GM23248 (cell line): ENCODE data around the gene PTPN23. TPM values are rescaled to one million over a fixed set of nuclear protein-coding genes. Genes with fewer than 3 reads are reported as not detected.

Experiments
- DNase-seq: peaks from one replicate; pipeline ENCODE4 v3.0.0-alpha.2; 2015
- H2AFZ ChIP-seq: fragments of 200-600 bp; sonication (generic); 2 replicates; pipeline ENCODE4 v1.6.1; 2016; ENCODE audit warnings: antibody characterized with exemption
- H3F3A ChIP-seq: fragments of 200-600 bp; sonication (generic); 2 replicates; pipeline ENCODE4 v1.6.1; 2016; ENCODE audit warnings: mild to moderate bottlenecking, antibody characterized with exemption, mixed run types; ENCODE audit not compliant: insufficient read depth
- H3K27ac ChIP-seq: fragments of 200-600 bp; sonication (generic); 2 replicates; pipeline ENCODE4 v1.5.1; 2016; ENCODE audit warnings: mild to moderate bottlenecking
- H3K27me3 ChIP-seq: fragments of 200-600 bp; sonication (generic); replicated peaks from 2 replicates; pipeline ENCODE4 v1.6.1; 2016; ENCODE audit warnings: mild to moderate bottlenecking; ENCODE audit not compliant: insufficient read depth
- H3K36me3 ChIP-seq: fragments of 200-600 bp; sonication (generic); 2 replicates; pipeline ENCODE4 v1.6.1; 2016; ENCODE audit warnings: low read depth, mild to moderate bottlenecking
- H3K4me1 ChIP-seq: fragments of 200-600 bp; sonication (generic); 2 replicates; pipeline ENCODE4 v1.6.1; 2016; ENCODE audit warnings: mild to moderate bottlenecking; ENCODE audit not compliant: insufficient read depth
- H3K4me2 ChIP-seq: fragments of 200-600 bp; sonication (generic); one replicate; pipeline ENCODE4 v1.6.1; 2016; ENCODE audit warnings: mild to moderate bottlenecking; ENCODE audit not compliant: unreplicated experiment
- H3K4me3 ChIP-seq: fragments of 200-600 bp; sonication (generic); 2 replicates; pipeline ENCODE4 v1.5.1; 2016; ENCODE audit warnings: mild to moderate bottlenecking
- H3K79me2 ChIP-seq: fragments of 200-600 bp; sonication (generic); 2 replicates; pipeline ENCODE4 v1.6.1; 2016; ENCODE audit warnings: mild to moderate bottlenecking; ENCODE audit not compliant: insufficient read depth
- H3K9ac ChIP-seq: fragments of 200-600 bp; sonication (generic); 2 replicates; pipeline ENCODE4 v1.6.1; 2016; ENCODE audit warnings: mild to moderate bottlenecking
- H3K9me2 ChIP-seq: fragments of 200-600 bp; sonication (generic); 2 replicates; pipeline ENCODE4 v1.6.1; 2016; ENCODE audit warnings: mixed run types, mild to moderate bottlenecking, moderate library complexity; ENCODE audit not compliant: insufficient read depth
- H3K9me3 ChIP-seq: fragments of 200-600 bp; sonication (generic); one replicate; pipeline ENCODE4 v1.6.1; 2017; ENCODE audit warnings: low read depth
- H4K20me1 ChIP-seq: fragments of 200-600 bp; sonication (generic); 2 replicates; pipeline ENCODE4 v1.6.0; 2016; ENCODE audit not compliant: insufficient read depth
- EZH2 ChIP-seq: fragments of 200-600 bp; sonication (generic); IDR thresholded peaks from 2 replicates; pipeline ENCODE4 v1.6.1; 2018; ENCODE audit warnings: antibody characterized with exemption, mild to moderate bottlenecking; ENCODE audit not compliant: insufficient read depth, poor library complexity, severe bottlenecking
- EZH2phosphoT487 ChIP-seq: fragments of 200-600 bp; sonication (generic); IDR thresholded peaks from 2 replicates; pipeline ENCODE4 v1.6.1; 2018; ENCODE audit warnings: antibody characterized with exemption, moderate library complexity, mild to moderate bottlenecking, low read depth; ENCODE audit not compliant: insufficient read depth
- WGBS, 2 experiments: methylation state at CpG; one replicate each; pipeline ENCODE4 v1.1.6; 2015 to 2017; ENCODE audit warnings: low lambda C conversion rate in 2 of 2, low coverage in 1 of 2; ENCODE audit errors: missing lambda C conversion rate in 2 of 2; 5-methylcytosine and 5-hydroxymethylcytosine counted together
- in situ Hi-C: fragments of 300-500 bp; cut with MboI; formaldehyde crosslinking; loops from 2 replicates; pipeline ENCODE4 v1.15.0; 2020
- polyA plus RNA-seq: library from polyadenylated mRNA; unstranded; fragments of >200 nt; fragmentation: Nextera tagmentation; extraction: Ambion mirVana; gene quantifications from 2 replicates; pipeline ENCODE4 v1.2.1, GENCODE V29; 2016
- total RNA-seq: library from RNA; depleted of rRNA; stranded (reverse); fragments of >200 nt; shearing (Covaris generic); gene quantifications from 2 replicates; pipeline ENCODE4 v1.2.3, GENCODE V29; 2014

Gene PTPN23
- total and polyA plus RNA-seq, 2 experiments from 2014 or later: 9.0 to 14.3 TPM

GRCh38 chr3:47405820-47406761, 25.3 kb downstream of the PTPN23 start:
- Histone ChIP-seq H3K9me3 (no peaks in the 10 kb centered on the region), H3K9me2 (no peaks in the 10 kb centered on the region), H3K4me1 (peaks cover 6% of the 10 kb centered on the region; the same call in 1 of the 2 replicates), H3K27ac (no peak overlapping the region), H3K36me3 (no peaks in the 10 kb centered on the region), H3K9ac (no peak overlapping the region), H3F3A (no peaks in the 10 kb centered on the region), H3K79me2 (peaks cover 44% of the 10 kb centered on the region), H3K4me2 (no peak overlapping the region), H4K20me1 (peaks cover 7% of the 10 kb centered on the region), H3K4me3 (no peak overlapping the region), H2AFZ (no peak overlapping the region), H3K27me3 (no peaks in the 10 kb centered on the region)
- in situ Hi-C loops: no loop called here
- no peak for DNase-seq
- TF ChIP-seq EZH2: no peak
- TF ChIP-seq EZH2phosphoT487: no peak
- 94 to 97% methylated on average over 23 to 30 of the region's 31 CpGs for WGBS, 2 experiments

- Histone ChIP-seq H3K27me3 (no peaks in the 10 kb centered on the region), H3K9me2 (no peaks in the 10 kb centered on the region), H3K4me2 (no peak overlapping the region), H3F3A (no peaks in the 10 kb centered on the region), H3K4me1 (peaks cover 6% of the 10 kb centered on the region; the same call in 1 of the 2 replicates), H3K9ac (no peak overlapping the region), H3K9me3 (no peaks in the 10 kb centered on the region), H3K27ac (no peak overlapping the region), H4K20me1 (peaks cover 7% of the 10 kb centered on the region), H2AFZ (no peak overlapping the region), H3K36me3 (no peaks in the 10 kb centered on the region), H3K4me3 (no peak overlapping the region), H3K79me2 (peaks cover 37% of the 10 kb centered on the region)
- WGBS, 2 experiments: 84 to 94% methylated on average over 8 to 9 of the region's 9 CpGs
- no peak for DNase-seq
- no peak for TF ChIP-seq EZH2
- TF ChIP-seq EZH2phosphoT487: no peak
- in situ Hi-C loops: no loop called here
Observed at GRCh38 chr3:47406762-47407149, 25.9 kb downstream of the PTPN23 start.

- Histone ChIP-seq H3K9me3 (no peaks in the 10 kb centered on the region), H4K20me1 (peaks cover 7% of the 10 kb centered on the region), H3K9me2 (no peaks in the 10 kb centered on the region), H3K27me3 (no peaks in the 10 kb centered on the region), H3K4me1 (peaks cover 6% of the 10 kb centered on the region; the same call in 1 of the 2 replicates), H3K4me3 (no peak overlapping the region), H3K79me2 (peaks cover 33% of the 10 kb centered on the region), H3K36me3 (no peaks in the 10 kb centered on the region), H3F3A (no peaks in the 10 kb centered on the region), H3K27ac (no peak overlapping the region), H2AFZ (no peak overlapping the region), H3K4me2 (no peak overlapping the region), H3K9ac (no peak overlapping the region)
- WGBS, 2 experiments: 88 to 94% methylated on average over 6 to 7 of the region's 7 CpGs
- in situ Hi-C loops: no loop called here
- DNase-seq: no peak
- TF ChIP-seq EZH2phosphoT487 (no peak), EZH2 (no peak)
Observed at GRCh38 chr3:47407237-47407636, 26.4 kb downstream of the PTPN23 start.

GRCh38 chr3:47407896-47408838, 27.3 kb downstream of the PTPN23 start:
- Histone ChIP-seq H3K4me1 (peaks cover 6% of the 10 kb centered on the region; the same call in 1 of the 2 replicates), H3K27ac (no peak overlapping the region), H3K9ac (no peak overlapping the region), H3F3A (0 out of 2 replicates have a peak, but pooled peaks cover under 1% of the 10 kb centered on the region), H3K9me3 (no peaks in the 10 kb centered on the region), H3K4me2 (no peak overlapping the region), H3K9me2 (no peaks in the 10 kb centered on the region), H3K4me3 (no peak overlapping the region), H4K20me1 (peaks cover 7% of the 10 kb centered on the region), H3K36me3 (no peaks in the 10 kb centered on the region), H3K79me2 (peaks cover 27% of the 10 kb centered on the region), H3K27me3 (no peaks in the 10 kb centered on the region), H2AFZ (no peak overlapping the region)
- TF ChIP-seq EZH2phosphoT487 (no peak), EZH2 (no peak)
- 82 to 90% methylated on average over 16 to 17 of the region's 18 CpGs for WGBS, 2 experiments
- no peak for DNase-seq
- in situ Hi-C loops: no loop called here
